MG63 (cell line): ENCODE measurements around the gene ATF3. TPM values are rescaled to one million over a fixed set of nuclear protein-coding genes. Genes with fewer than 3 reads are reported as not detected.

Experiments
- DNase-seq: peaks from one replicate; pipeline ENCODE4 v3.0.0-alpha.2; 2020
- H3K27me3 ChIP-seq: fragments of 250-450 bp; sonication (Bioruptor Pico); 2 replicates; pipeline ENCODE4 v1.5.1; 2020; ENCODE audit warnings: mild to moderate bottlenecking, moderate library complexity
- H3K36me3 ChIP-seq: fragments of 250-450 bp; sonication (Bioruptor Pico); 2 replicates; pipeline ENCODE4 v1.5.1; 2020; ENCODE audit warnings: mild to moderate bottlenecking, moderate library complexity
- H3K4me3 ChIP-seq: fragments of 250-450 bp; sonication (Bioruptor Pico); 2 replicates; pipeline ENCODE4 v1.5.1; 2020; ENCODE audit warnings: mild to moderate bottlenecking, moderate library complexity
- H3K9me3 ChIP-seq: fragments of 250-450 bp; sonication (Bioruptor Pico); 2 replicates; pipeline ENCODE4 v1.5.1; 2020; ENCODE audit warnings: mild to moderate bottlenecking, moderate library complexity
- total RNA-seq: library from RNA; depleted of rRNA; stranded (reverse); fragments of >200 nt; shearing (Covaris generic); gene quantifications from 2 replicates; pipeline ENCODE4 v1.2.3, GENCODE V29; 2014; ENCODE audit warnings: low replicate concordance; rRNA removed

ATF3 gene, protein sequence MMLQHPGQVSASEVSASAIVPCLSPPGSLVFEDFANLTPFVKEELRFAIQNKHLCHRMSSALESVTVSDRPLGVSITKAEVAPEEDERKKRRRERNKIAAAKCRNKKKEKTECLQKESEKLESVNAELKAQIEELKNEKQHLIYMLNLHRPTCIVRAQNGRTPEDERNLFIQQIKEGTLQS
- total RNA-seq = 0.99 and 7.4 TPM in 2 replicates

DNA sequence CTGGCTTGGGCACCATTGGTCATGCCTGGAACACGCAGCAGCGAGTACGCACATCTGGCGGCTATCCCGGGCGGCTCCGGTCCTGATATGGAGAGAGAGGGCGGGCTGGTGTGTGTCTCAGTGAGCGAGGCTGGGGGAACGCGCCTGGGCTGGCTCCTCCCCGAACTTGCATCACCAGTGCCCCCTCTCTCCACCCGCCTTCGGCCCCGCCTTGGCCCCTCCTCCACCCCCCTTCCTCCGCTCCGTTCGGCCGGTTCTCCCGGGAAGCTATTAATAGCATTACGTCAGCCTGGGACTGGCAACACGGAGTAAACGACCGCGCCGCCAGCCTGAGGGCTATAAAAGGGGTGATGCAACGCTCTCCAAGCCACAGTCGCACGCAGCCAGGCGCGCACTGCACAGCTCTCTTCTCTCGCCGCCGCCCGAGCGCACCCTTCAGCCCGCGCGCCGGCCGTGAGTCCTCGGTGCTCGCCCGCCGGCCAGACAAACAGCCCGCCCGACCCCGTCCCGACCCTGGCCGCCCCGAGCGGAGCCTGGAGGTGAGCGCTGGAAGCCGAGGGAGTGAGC lies at the start of gene ATF3:
Gene ATF3, plus strand, starts transcription at position 370 of the 567 bp plus-strand sequence. CDS start 6,261 bp downstream, outside the sequence.
- peak within 1 kb of the TSS; percentile 82 for H3K4me3 ChIP-seq
- H3K36me3 ChIP-seq = no peaks in the 10 kb centered on the region
- no peaks in the 10 kb centered on the region for H3K9me3 ChIP-seq
- peak; percentile 100 for DNase-seq
- peaks cover 47% of the 10 kb centered on the region for H3K27me3 ChIP-seq

GRCh38 chr1:212559929-212560328 lies 48.6 kb upstream of the ATF3 start:
- Histone ChIP-seq H3K9me3 (no peaks in the 10 kb centered on the region), H3K36me3 (no peaks in the 10 kb centered on the region), H3K27me3 (no peaks in the 10 kb centered on the region), H3K4me3 (no peak overlapping the region)
- no peak for DNase-seq

DNA sequence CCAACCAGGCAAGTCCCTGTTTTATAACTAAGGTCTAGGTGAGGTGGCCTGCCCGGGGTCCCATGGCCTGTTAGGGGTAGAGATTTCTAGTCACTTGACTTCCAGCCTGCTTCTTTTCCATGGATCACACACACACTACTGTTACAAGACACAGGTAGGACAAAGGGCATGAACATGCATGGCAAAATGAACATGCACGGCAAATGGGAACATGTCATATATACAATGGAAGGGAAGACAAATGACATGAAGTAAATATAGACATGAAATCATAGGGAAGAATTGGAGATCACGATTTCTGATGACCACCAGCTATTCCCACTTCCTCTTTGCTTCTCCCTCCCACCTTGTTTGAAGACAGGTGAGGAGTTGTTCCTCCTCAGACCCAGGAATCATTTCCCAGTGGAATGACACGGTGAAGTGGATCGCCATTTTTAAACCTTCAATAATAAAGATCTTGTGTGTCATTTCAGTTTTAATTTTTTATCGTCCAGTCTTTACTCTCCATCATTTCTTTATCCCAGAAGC lies 47.6 kb upstream of the ATF3 start:
- Histone ChIP-seq H3K27me3 (no peaks in the 10 kb centered on the region), H3K4me3 (no peak overlapping the region), H3K9me3 (no peaks in the 10 kb centered on the region), H3K36me3 (no peaks in the 10 kb centered on the region)
- no peak for DNase-seq

DNA sequence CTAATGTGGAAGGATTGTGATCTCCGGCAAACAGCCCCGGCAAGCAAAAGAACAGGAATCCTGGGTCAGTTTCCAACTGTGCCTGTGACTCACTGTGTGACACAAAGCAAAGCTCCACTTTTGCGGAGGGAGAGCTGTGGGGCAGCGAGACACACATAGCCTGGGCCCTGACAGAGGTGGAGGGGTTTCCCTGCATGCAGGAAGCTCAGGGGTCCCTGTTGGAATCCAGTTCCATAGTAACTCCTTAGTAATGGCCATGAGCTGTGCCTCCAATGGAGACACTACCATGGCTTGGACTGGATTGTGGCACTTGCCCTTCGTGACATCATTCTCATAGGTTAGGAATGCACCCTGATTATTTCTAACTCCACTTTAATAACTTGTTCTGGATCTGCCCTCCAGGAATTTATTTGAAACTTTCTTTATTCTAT lies 47.0 kb upstream of the ATF3 start:
- no peaks in the 10 kb centered on the region for H3K27me3 ChIP-seq
- peak; percentile 79 for DNase-seq
- H3K9me3 ChIP-seq = no peaks in the 10 kb centered on the region
- no peaks in the 10 kb centered on the region for H3K36me3 ChIP-seq
- no peak overlapping the region for H3K4me3 ChIP-seq

GRCh38 chr1:212562771-212563170 lies 45.8 kb upstream of the ATF3 start:
- Histone ChIP-seq H3K36me3 (no peaks in the 10 kb centered on the region), H3K4me3 (no peak overlapping the region), H3K27me3 (no peaks in the 10 kb centered on the region), H3K9me3 (no peaks in the 10 kb centered on the region)
- no peak for DNase-seq

DNA sequence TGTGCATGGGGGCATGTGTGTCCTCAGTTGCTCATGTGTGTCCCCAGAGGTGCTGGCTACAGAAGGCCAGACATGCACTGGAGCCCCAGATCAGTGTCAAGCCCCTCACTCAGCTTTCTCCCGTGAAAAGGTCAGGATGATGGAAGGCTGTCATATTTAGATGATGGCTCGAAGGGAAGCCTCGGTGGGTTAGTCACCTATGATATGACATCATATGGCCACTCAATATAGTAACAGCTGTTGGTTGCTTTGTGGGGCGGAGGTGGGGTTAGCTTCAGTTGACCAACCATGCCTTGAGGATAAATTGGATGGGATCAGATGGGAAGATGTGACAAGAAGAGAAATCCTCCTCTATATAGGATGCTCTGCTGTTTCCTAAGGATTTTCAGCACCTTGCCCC lies 43.5 kb upstream of the ATF3 start:
- H3K27me3 ChIP-seq = no peaks in the 10 kb centered on the region
- no peak overlapping the region for H3K4me3 ChIP-seq
- DNase-seq = no peak
- no peaks in the 10 kb centered on the region for H3K9me3 ChIP-seq
- H3K36me3 ChIP-seq = no peaks in the 10 kb centered on the region

DNA sequence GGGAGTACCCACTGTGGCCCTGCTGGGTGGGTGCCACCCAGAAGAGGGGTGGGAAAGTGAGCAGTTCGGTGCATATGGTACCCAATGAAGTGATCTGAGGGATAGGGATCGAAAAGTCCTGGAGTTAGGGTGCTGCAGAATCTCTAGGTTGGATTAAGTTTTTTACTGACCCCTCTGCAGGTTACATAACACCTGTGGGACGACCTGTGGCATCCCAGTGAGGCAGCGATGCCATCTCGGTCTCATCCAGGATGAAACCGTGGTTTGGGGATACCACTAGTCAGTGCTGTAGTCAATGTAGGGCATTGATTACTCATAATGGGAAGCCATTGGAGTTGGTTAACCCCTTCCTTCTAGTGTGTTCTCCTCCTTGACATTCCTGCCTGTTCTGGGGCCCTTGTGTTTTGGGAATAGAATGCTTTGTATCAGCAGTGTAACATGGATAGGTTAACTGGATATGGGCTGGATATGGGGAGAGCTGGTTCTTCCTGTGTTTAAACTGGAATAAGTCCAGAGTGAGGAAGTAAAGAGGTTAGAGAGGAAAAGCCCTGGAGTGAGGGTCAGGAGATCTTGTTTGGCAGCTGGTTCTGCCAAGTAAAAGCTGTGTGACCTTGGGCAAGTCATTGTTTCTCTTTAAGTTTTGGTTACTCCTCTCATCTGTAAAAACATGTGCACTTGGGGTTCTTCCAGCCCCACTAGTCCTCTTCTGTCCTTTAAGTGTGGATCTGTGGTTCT lies 42.8 kb upstream of the ATF3 start:
- Histone ChIP-seq H3K36me3 (no peaks in the 10 kb centered on the region), H3K9me3 (no peaks in the 10 kb centered on the region), H3K27me3 (no peaks in the 10 kb centered on the region), H3K4me3 (no peak overlapping the region)
- no peak for DNase-seq

DNA sequence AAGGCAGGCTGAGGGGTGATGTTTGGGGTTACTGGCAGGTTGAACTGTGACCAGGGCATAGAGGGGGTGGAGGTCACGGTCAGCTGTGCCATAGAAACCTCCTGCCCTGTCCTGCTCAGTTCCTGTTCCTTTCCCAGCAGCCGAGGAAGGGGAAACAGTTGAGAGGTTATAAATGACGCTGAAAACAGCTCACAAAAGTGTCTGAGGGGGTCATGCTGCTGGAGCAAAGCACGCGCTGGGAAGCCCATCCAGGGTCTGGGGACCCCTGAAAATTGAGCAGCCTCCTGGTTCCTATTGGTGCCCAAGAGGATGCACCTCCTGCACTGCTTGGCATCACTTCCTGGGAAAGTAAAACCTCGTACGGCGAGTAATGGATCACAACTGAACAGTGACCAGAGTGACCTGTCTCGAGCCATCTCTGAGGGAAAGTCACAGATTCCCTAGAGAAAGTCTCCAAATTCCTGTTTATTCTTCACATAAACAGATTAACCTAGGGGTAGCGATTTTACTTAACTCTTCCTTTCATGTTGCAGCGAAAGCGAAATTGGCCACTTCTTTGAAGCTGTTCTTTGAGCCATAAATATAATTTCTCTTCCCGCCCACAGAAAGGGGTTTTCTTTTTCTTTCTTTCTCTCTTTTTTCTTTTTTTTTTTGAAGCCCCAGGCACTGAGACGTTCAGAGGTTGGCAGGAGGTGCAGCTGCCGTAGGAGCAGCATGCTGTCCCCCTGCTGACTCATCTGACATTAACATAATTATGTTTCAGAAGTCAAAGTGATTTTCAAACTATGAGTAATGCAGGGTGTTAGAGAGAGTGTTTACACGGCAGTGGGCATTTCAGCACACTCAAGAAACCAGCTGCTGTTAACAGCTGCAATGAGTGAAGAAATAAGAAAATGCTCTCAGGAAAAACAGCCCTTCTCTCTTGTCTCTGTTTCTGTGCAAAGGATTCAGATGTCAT lies 41.8 kb upstream of the ATF3 start:
- Histone ChIP-seq H3K4me3 (peak overlapping the region; percentile 45), H3K36me3 (no peaks in the 10 kb centered on the region), H3K27me3 (no peaks in the 10 kb centered on the region), H3K9me3 (no peaks in the 10 kb centered on the region)
- DNase-seq = peak; percentile 74

DNA sequence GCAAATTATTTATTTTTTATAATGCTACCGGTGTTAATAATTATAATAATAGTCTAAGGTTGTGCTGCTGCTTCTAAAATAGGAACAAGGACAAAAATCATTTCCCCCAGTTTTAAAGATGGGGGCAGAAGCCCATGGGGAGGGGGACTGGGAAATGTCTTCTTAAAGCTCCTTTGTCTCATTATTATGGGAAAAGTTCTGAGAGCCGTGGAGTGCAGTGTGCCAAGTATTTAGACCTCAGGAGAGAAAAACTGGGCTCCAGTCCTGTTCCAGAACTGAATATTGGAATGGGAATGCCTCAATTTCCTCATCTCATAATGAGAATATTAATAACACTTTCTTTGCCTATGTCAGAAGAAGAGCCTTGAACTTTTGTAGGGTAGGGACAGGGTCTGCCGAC lies 40.9 kb upstream of the ATF3 start:
- no peak for DNase-seq
- Histone ChIP-seq H3K36me3 (no peaks in the 10 kb centered on the region), H3K27me3 (no peaks in the 10 kb centered on the region), H3K4me3 (peak overlapping the region; percentile 45), H3K9me3 (no peaks in the 10 kb centered on the region)

GRCh38 chr1:212568978-212569537 lies 39.5 kb upstream of the ATF3 start:
- no peak overlapping the region for H3K4me3 ChIP-seq
- H3K36me3 ChIP-seq = no peaks in the 10 kb centered on the region
- H3K27me3 ChIP-seq = no peaks in the 10 kb centered on the region
- DNase-seq = no peak
- no peaks in the 10 kb centered on the region for H3K9me3 ChIP-seq

GRCh38 chr1:212574732-212575131 lies 33.8 kb upstream of the ATF3 start:
- Histone ChIP-seq H3K36me3 (no peaks in the 10 kb centered on the region), H3K9me3 (no peaks in the 10 kb centered on the region), H3K4me3 (no peak overlapping the region), H3K27me3 (no peaks in the 10 kb centered on the region)
- no peak for DNase-seq

GRCh38 chr1:212575333-212575732 lies 33.2 kb upstream of the ATF3 start:
- H3K9me3 ChIP-seq = no peaks in the 10 kb centered on the region
- no peaks in the 10 kb centered on the region for H3K27me3 ChIP-seq
- H3K36me3 ChIP-seq = no peaks in the 10 kb centered on the region
- no peak for DNase-seq
- no peak overlapping the region for H3K4me3 ChIP-seq

- Histone ChIP-seq H3K27me3 (no peaks in the 10 kb centered on the region), H3K4me3 (no peak overlapping the region), H3K36me3 (no peaks in the 10 kb centered on the region), H3K9me3 (no peaks in the 10 kb centered on the region)
- no peak for DNase-seq
Measured at GRCh38 chr1:212578041-212578440, 30.5 kb upstream of the ATF3 start.

DNA sequence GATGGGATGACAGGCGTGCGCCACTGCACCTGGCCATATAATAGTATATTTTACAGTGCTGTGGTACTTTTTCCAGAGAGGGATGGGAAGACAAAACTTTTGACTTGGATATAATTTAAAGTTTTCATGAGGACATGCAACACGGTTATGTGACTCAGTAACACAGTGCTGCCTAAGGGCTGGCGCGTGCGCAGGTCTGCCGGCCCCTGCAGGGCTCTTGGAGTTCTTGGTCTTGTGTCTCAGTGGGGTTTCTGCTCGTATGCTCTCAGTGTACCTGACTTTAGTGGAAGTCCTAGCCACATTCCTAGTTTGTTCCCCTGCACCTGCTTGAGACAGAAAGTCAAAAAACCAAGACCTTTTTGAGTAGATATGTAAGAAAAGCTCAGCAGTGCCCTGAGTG lies 27.5 kb upstream of the ATF3 start:
- Histone ChIP-seq H3K36me3 (no peaks in the 10 kb centered on the region), H3K4me3 (no peak overlapping the region), H3K9me3 (no peaks in the 10 kb centered on the region), H3K27me3 (no peaks in the 10 kb centered on the region)
- no peak for DNase-seq

DNA sequence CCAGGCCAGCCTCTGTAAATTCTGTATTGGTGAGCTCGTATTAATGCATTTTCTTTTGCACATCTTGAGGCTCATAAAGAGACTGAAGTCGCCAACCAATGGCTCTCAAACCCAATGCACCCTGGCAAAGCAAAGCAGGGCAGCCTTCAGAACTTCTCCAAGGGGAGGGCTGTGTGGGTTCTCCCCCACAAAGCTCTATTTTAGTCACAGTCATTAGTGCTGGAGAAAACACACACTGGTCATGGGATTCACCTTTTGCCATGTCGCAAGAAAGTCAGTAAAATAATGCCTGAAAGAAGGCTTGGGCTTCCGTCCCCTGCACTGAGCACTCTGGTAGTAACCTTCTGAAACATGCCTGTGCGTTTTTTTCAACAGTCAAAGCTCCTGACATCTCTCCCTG lies 26.3 kb upstream of the ATF3 start:
- no peak for DNase-seq
- H3K9me3 ChIP-seq = no peaks in the 10 kb centered on the region
- no peak overlapping the region for H3K4me3 ChIP-seq
- no peaks in the 10 kb centered on the region for H3K27me3 ChIP-seq
- no peaks in the 10 kb centered on the region for H3K36me3 ChIP-seq

GRCh38 chr1:212582808-212583615 lies 25.5 kb upstream of the ATF3 start:
- no peak overlapping the region for H3K4me3 ChIP-seq
- no peaks in the 10 kb centered on the region for H3K9me3 ChIP-seq
- DNase-seq = no peak
- no peaks in the 10 kb centered on the region for H3K36me3 ChIP-seq
- H3K27me3 ChIP-seq = peaks cover 3% of the 10 kb centered on the region; the same call in 1 of the 2 replicates
